RWPE2 (cell line): Measurements from ENCODE around the gene DSCAML1.

ENCODE experiments used
- ATAC-seq: fragments of 200-7000 bp; cut with Tn5 transposase; 3 replicates; pipeline ENCODE4 v1.9.1; 2021; ENCODE audit warnings: low read depth
- DNase-seq: peaks from one replicate; pipeline ENCODE4 v3.0.0-alpha.2; 2020; ENCODE audit warnings: low spot score
- H3K27ac ChIP-seq: fragments of 450-650 bp; 2 replicates; pipeline ENCODE4 v1.5.1; 2017; ENCODE audit warnings: mild to moderate bottlenecking; ENCODE audit not compliant: poor library complexity, severe bottlenecking
- H3K27me3 ChIP-seq: fragments of 250-450 bp; sonication (Bioruptor Pico); 2 replicates; pipeline ENCODE4 v1.5.1; 2021; ENCODE audit warnings: mild to moderate bottlenecking, moderate library complexity; ENCODE audit not compliant: insufficient read depth, poor library complexity, severe bottlenecking
- H3K36me3 ChIP-seq: fragments of 250-450 bp; sonication (Bioruptor Pico); 2 replicates; pipeline ENCODE4 v1.5.1; 2020; ENCODE audit warnings: low read depth, mild to moderate bottlenecking, moderate library complexity
- H3K4me1 ChIP-seq: fragments of 250-450 bp; sonication (Bioruptor Pico); 2 replicates; pipeline ENCODE4 v1.5.1; 2021; ENCODE audit warnings: mild to moderate bottlenecking, moderate library complexity; ENCODE audit not compliant: insufficient read depth, poor library complexity, severe bottlenecking
- H3K4me3 ChIP-seq: fragments of 250-450 bp; sonication (Bioruptor Pico); 2 replicates; pipeline ENCODE4 v1.5.1; 2021; ENCODE audit warnings: mild to moderate bottlenecking, moderate library complexity; ENCODE audit not compliant: severe bottlenecking
- H3K9me3 ChIP-seq: fragments of 250-450 bp; sonication (Bioruptor Pico); 2 replicates; pipeline ENCODE4 v1.5.1; 2021; ENCODE audit warnings: mild to moderate bottlenecking, moderate library complexity; ENCODE audit not compliant: severe bottlenecking
- CTCF ChIP-seq: fragments of 450-650 bp; IDR thresholded peaks from one replicate; pipeline ENCODE4 v1.5.1; 2017; ENCODE audit warnings: mild to moderate bottlenecking, moderate library complexity; ENCODE audit not compliant: poor library complexity, severe bottlenecking

DSCAML1 gene

GRCh38 chr11:117519590-117519989, 277.4 kb downstream of the DSCAML1 start:
- ATAC-seq = no peak
- no peaks in the 10 kb centered on the region for H3K4me1 ChIP-seq
- no peaks in the 10 kb centered on the region for H3K36me3 ChIP-seq
- H3K4me3 ChIP-seq = no peak overlapping the region
- no peaks in the 10 kb centered on the region for H3K27me3 ChIP-seq
- H3K9me3 ChIP-seq = no peaks in the 10 kb centered on the region
- DNase-seq = no peak
- H3K27ac ChIP-seq = no peak overlapping the region
- no peak for TF ChIP-seq CTCF

GRCh38 chr11:117519170-117519569, 277.8 kb downstream of the DSCAML1 start:
- H3K4me3 ChIP-seq = no peak overlapping the region
- H3K4me1 ChIP-seq = no peaks in the 10 kb centered on the region
- DNase-seq (no peak), ATAC-seq (no peak)
- no peaks in the 10 kb centered on the region for H3K27me3 ChIP-seq
- H3K27ac ChIP-seq = no peak overlapping the region
- no peak for TF ChIP-seq CTCF
- H3K36me3 ChIP-seq = no peaks in the 10 kb centered on the region
- H3K9me3 ChIP-seq = no peaks in the 10 kb centered on the region

DNA sequence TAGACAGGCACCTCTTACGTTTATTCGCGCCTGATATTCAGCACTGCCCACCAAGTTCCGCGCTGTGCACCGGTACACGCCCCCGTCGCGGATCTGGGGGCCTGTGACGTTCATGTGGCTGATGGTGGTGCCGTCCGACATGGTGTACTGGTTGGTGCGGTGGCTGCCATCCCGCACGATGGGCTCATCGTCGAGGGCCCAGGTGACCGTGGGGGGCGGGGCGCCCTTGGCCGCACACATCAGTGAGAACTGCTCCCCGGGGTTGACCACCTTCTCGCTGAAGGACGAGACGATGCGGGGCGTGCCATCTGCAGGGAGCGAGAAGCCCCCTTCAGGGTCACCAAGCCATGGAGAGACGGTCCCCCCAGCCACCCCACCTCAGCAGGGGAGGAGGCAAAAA, 278.6 kb downstream of the DSCAML1 start:
- no peak overlapping the region for H3K4me3 ChIP-seq
- no peaks in the 10 kb centered on the region for H3K4me1 ChIP-seq
- H3K9me3 ChIP-seq = no peaks in the 10 kb centered on the region
- no peak for DNase-seq
- H3K27ac ChIP-seq = no peak overlapping the region
- no peak for ATAC-seq
- H3K27me3 ChIP-seq = no peaks in the 10 kb centered on the region
- no peaks in the 10 kb centered on the region for H3K36me3 ChIP-seq
- no peak for TF ChIP-seq CTCF

DNA sequence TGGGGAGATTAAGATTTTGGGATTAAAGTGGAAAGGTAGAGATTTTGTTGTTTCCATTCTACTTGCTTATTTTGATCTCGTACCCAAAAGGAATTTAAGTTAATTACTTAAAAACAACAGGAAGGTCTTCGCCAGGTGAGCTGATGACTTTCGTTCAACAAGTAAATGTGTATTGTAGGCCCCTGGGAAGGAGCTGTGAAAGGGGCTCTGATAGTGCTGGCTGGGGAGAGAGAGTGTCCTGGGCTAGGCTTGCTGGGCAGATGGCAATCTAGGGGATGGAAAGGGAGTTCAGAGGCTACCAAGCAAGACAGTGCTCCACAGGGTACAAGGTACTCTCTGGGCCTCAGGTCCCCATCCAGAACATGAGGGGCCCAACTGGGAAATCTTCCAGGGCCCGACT, 279.9 kb downstream of the DSCAML1 start:
- DNase-seq = no peak
- no peaks in the 10 kb centered on the region for H3K4me1 ChIP-seq
- no peak for TF ChIP-seq CTCF
- no peak overlapping the region for H3K4me3 ChIP-seq
- peaks cover 3% of the 10 kb centered on the region for H3K27me3 ChIP-seq
- H3K9me3 ChIP-seq = no peaks in the 10 kb centered on the region
- no peak overlapping the region for H3K27ac ChIP-seq
- ATAC-seq = no peak
- H3K36me3 ChIP-seq = no peaks in the 10 kb centered on the region

DNA sequence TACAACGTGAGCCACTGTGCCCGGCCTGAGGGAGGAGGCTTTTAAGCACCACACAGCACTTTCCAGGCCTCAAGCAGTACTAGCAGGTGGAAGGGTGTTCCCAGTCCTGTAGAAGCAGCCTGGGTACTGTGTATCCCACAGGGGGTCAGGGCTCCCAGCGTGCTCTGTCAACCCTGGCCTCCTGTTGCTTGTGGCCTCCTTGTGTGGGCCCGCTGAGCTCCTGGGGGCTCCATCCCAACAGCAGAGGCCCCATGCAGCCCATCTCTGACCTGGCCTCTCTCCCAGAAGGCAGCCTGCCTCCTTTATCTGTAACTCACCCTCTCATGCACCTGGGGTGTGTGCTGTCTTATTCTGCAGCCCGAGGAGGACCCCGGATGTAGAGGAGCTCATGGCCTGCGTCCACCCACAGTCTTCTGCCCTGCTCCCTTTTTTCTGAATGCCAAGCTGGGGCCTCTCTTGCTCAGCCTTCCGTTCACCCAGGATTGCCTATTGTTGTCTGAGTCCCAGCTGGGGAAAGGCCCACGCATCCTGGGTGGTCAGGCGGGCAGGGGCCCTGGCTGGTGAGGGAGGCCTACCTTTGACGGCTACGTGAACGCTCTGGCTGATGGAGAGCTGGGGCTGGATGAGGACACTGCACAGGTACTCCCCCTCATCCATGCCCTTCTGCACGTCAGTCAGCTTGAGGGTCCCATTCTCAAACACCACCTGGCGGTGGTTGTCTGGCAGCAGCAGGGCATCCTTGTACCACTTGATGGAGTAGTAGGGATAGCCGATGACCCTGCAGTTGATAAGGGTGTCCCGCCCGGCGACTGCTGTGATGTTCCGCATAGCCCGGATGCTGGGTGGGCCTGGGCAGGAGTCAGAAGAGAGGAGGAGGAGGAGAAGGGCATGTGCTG, 280.9 kb downstream of the DSCAML1 start:
- Histone ChIP-seq H3K4me3 (no peak overlapping the region), H3K36me3 (no peaks in the 10 kb centered on the region), H3K27me3 (peaks cover 8% of the 10 kb centered on the region), H3K9me3 (no peaks in the 10 kb centered on the region), H3K4me1 (no peaks in the 10 kb centered on the region), H3K27ac (no peak overlapping the region)
- no peak for TF ChIP-seq CTCF
- no peak for DNase-seq
- ATAC-seq = no peak
